Measurements from ENCODE around the gene ACTRT2.

DNA sequence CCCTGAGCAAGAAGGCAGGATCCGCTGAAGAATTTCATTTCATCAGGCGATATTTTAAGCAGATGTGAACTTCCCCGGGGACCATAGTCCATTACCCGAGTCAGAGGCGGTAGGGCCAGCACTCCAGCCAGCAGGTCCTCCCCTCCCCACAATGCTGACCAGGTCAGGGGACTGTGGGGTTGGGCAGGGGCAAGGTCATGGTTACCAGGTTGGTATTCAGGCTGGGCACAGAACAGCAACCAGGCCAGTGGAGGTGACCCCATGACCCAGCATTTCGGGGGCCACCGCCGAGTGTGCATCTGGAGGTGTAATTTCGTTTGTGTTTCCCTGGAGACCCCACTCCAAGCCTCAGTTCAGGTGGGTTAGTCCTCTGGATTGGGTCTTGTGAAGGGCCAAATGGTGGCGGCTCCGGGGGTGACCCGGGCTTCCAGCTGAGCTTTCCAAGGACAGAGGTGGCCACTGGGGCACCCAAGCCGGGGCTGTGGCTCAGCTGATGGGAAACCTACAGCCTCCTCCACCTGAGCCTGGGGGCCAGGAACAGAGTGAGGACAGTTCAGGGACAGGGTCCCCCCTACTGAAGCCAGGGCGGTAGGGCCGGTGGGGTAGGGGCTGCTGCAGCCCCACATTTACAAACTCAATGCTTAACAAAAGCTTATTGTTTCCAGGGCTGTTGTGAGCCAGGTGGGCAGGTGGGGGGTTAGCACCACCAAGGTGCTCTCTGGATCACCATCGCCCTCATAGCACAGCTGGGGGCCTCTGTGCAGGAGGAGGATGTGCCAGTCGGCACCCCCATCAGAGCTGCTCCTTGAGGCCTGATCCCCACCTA, 50.5 kb downstream of the ACTRT2 start:
- TF ChIP-seq, protein P1, sequence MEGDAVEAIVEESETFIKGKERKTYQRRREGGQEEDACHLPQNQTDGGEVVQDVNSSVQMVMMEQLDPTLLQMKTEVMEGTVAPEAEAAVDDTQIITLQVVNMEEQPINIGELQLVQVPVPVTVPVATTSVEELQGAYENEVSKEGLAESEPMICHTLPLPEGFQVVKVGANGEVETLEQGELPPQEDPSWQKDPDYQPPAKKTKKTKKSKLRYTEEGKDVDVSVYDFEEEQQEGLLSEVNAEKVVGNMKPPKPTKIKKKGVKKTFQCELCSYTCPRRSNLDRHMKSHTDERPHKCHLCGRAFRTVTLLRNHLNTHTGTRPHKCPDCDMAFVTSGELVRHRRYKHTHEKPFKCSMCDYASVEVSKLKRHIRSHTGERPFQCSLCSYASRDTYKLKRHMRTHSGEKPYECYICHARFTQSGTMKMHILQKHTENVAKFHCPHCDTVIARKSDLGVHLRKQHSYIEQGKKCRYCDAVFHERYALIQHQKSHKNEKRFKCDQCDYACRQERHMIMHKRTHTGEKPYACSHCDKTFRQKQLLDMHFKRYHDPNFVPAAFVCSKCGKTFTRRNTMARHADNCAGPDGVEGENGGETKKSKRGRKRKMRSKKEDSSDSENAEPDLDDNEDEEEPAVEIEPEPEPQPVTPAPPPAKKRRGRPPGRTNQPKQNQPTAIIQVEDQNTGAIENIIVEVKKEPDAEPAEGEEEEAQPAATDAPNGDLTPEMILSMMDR (conservative IDR thresholded peaks at IDR 0.05; ENCODE audit: low read depth in 2 of 2), result no peak
- TF ChIP-seq, protein P2, sequence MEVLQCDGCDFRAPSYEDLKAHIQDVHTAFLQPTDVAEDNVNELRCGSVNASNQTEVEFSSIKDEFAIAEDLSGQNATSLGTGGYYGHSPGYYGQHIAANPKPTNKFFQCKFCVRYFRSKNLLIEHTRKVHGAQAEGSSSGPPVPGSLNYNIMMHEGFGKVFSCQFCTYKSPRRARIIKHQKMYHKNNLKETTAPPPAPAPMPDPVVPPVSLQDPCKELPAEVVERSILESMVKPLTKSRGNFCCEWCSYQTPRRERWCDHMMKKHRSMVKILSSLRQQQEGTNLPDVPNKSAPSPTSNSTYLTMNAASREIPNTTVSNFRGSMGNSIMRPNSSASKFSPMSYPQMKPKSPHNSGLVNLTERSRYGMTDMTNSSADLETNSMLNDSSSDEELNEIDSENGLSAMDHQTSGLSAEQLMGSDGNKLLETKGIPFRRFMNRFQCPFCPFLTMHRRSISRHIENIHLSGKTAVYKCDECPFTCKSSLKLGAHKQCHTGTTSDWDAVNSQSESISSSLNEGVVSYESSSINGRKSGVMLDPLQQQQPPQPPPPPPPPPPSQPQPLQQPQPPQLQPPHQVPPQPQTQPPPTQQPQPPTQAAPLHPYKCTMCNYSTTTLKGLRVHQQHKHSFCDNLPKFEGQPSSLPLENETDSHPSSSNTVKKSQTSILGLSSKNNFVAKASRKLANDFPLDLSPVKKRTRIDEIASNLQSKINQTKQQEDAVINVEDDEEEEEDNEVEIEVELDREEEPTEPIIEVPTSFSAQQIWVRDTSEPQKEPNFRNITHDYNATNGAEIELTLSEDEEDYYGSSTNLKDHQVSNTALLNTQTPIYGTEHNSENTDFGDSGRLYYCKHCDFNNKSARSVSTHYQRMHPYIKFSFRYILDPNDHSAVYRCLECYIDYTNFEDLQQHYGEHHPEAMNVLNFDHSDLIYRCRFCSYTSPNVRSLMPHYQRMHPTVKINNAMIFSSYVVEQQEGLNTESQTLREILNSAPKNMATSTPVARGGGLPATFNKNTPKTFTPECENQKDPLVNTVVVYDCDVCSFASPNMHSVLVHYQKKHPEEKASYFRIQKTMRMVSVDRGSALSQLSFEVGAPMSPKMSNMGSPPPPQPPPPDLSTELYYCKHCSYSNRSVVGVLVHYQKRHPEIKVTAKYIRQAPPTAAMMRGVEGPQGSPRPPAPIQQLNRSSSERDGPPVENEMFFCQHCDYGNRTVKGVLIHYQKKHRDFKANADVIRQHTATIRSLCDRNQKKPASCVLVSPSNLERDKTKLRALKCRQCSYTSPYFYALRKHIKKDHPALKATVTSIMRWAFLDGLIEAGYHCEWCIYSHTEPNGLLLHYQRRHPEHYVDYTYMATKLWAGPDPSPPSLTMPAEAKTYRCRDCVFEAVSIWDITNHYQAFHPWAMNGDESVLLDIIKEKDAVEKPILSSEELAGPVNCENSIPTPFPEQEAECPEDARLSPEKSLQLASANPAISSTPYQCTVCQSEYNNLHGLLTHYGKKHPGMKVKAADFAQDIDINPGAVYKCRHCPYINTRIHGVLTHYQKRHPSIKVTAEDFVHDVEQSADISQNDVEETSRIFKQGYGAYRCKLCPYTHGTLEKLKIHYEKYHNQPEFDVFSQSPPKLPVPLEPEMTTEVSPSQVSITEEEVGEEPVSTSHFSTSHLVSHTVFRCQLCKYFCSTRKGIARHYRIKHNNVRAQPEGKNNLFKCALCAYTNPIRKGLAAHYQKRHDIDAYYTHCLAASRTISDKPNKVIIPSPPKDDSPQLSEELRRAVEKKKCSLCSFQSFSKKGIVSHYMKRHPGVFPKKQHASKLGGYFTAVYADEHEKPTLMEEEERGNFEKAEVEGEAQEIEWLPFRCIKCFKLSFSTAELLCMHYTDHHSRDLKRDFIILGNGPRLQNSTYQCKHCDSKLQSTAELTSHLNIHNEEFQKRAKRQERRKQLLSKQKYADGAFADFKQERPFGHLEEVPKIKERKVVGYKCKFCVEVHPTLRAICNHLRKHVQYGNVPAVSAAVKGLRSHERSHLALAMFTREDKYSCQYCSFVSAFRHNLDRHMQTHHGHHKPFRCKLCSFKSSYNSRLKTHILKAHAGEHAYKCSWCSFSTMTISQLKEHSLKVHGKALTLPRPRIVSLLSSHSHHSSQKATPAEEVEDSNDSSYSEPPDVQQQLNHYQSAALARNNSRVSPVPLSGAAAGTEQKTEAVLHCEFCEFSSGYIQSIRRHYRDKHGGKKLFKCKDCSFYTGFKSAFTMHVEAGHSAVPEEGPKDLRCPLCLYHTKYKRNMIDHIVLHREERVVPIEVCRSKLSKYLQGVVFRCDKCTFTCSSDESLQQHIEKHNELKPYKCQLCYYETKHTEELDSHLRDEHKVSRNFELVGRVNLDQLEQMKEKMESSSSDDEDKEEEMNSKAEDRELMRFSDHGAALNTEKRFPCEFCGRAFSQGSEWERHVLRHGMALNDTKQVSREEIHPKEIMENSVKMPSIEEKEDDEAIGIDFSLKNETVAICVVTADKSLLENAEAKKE (CRISPR knock-in tag; IDR thresholded peaks at IDR 0.05), result no peak
- TF ChIP-seq EZH2 (IDR thresholded peaks at IDR 0.05; ENCODE audit: low read depth, unreplicated experiment) (peak; percentile 81), POLR2AphosphoS5 (IDR thresholded peaks at IDR 0.05; ENCODE audit: low read depth) (no peak), JUNB (IDR thresholded peaks at IDR 0.05; ENCODE audit: unreplicated experiment) (no peak)
- TF ChIP-seq, protein P3, sequence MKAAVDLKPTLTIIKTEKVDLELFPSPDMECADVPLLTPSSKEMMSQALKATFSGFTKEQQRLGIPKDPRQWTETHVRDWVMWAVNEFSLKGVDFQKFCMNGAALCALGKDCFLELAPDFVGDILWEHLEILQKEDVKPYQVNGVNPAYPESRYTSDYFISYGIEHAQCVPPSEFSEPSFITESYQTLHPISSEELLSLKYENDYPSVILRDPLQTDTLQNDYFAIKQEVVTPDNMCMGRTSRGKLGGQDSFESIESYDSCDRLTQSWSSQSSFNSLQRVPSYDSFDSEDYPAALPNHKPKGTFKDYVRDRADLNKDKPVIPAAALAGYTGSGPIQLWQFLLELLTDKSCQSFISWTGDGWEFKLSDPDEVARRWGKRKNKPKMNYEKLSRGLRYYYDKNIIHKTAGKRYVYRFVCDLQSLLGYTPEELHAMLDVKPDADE (IDR thresholded peaks at IDR 0.05), result no peak
- TF ChIP-seq, protein P4, sequence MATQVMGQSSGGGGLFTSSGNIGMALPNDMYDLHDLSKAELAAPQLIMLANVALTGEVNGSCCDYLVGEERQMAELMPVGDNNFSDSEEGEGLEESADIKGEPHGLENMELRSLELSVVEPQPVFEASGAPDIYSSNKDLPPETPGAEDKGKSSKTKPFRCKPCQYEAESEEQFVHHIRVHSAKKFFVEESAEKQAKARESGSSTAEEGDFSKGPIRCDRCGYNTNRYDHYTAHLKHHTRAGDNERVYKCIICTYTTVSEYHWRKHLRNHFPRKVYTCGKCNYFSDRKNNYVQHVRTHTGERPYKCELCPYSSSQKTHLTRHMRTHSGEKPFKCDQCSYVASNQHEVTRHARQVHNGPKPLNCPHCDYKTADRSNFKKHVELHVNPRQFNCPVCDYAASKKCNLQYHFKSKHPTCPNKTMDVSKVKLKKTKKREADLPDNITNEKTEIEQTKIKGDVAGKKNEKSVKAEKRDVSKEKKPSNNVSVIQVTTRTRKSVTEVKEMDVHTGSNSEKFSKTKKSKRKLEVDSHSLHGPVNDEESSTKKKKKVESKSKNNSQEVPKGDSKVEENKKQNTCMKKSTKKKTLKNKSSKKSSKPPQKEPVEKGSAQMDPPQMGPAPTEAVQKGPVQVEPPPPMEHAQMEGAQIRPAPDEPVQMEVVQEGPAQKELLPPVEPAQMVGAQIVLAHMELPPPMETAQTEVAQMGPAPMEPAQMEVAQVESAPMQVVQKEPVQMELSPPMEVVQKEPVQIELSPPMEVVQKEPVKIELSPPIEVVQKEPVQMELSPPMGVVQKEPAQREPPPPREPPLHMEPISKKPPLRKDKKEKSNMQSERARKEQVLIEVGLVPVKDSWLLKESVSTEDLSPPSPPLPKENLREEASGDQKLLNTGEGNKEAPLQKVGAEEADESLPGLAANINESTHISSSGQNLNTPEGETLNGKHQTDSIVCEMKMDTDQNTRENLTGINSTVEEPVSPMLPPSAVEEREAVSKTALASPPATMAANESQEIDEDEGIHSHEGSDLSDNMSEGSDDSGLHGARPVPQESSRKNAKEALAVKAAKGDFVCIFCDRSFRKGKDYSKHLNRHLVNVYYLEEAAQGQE (IDR thresholded peaks at IDR 0.05; ENCODE audit: unreplicated experiment), result no peak

All from GM23338 (cell line).